KOPT-K1 (cell line): ENCODE data around the gene WIPF3.

Source experiments
- H3K27ac ChIP-seq: fragments of 200-600 bp; sonication (generic); 2 replicates; pipeline ENCODE4 v1.5.1; 2016; ENCODE audit warnings: antibody characterized with exemption, mild to moderate bottlenecking, low read depth, low read length; ENCODE audit not compliant: poor library complexity, severe bottlenecking
- H3K36me3 ChIP-seq: fragments of 200-600 bp; sonication (generic); 2 replicates; pipeline ENCODE4 v1.5.1; 2017; ENCODE audit warnings: antibody characterized with exemption, mild to moderate bottlenecking, low read length, moderate library complexity; ENCODE audit not compliant: insufficient read depth
- H3K9me3 ChIP-seq: fragments of 200-600 bp; sonication (generic); 2 replicates; pipeline ENCODE4 v1.5.1; 2017; ENCODE audit warnings: antibody characterized with exemption, low read length, mild to moderate bottlenecking; ENCODE audit not compliant: insufficient read depth, poor library complexity, severe bottlenecking

The WIPF3 gene

GRCh38 chr7:29873644-29874294 lies 67.5 kb downstream of the WIPF3 start:
- Histone ChIP-seq H3K36me3 (no peaks in the 10 kb centered on the region), H3K27ac (no peak overlapping the region), H3K9me3 (no peaks in the 10 kb centered on the region)

GRCh38 chr7:29875741-29876140 lies 69.4 kb downstream of the WIPF3 start:
- Histone ChIP-seq H3K36me3 (no peaks in the 10 kb centered on the region), H3K9me3 (no peaks in the 10 kb centered on the region), H3K27ac (no peak overlapping the region)

- H3K9me3 ChIP-seq = no peaks in the 10 kb centered on the region
- H3K27ac ChIP-seq = no peak overlapping the region
- no peaks in the 10 kb centered on the region for H3K36me3 ChIP-seq
Observed at GRCh38 chr7:29877196-29877595, 70.9 kb downstream of the WIPF3 start.

GRCh38 chr7:29878081-29878688 lies 71.9 kb downstream of the WIPF3 start:
- Histone ChIP-seq H3K27ac (no peak overlapping the region), H3K36me3 (no peaks in the 10 kb centered on the region), H3K9me3 (no peaks in the 10 kb centered on the region)

- no peak overlapping the region for H3K27ac ChIP-seq
- H3K9me3 ChIP-seq = no peaks in the 10 kb centered on the region
- H3K36me3 ChIP-seq = no peaks in the 10 kb centered on the region
Observed at GRCh38 chr7:29879609-29880008, 73.3 kb downstream of the WIPF3 start.

- H3K9me3 ChIP-seq = no peaks in the 10 kb centered on the region
- H3K36me3 ChIP-seq = no peaks in the 10 kb centered on the region
- no peak overlapping the region for H3K27ac ChIP-seq
Observed at GRCh38 chr7:29881724-29882123, 75.4 kb downstream of the WIPF3 start.

- H3K27ac ChIP-seq = no peak overlapping the region
- no peaks in the 10 kb centered on the region for H3K36me3 ChIP-seq
Observed at GRCh38 chr7:29882481-29882880, 76.2 kb downstream of the WIPF3 start.

GRCh38 chr7:29883462-29884398 lies 77.4 kb downstream of the WIPF3 start:
- no peak overlapping the region for H3K27ac ChIP-seq
- no peaks in the 10 kb centered on the region for H3K9me3 ChIP-seq
- no peaks in the 10 kb centered on the region for H3K36me3 ChIP-seq

More at GRCh38 chr7:29882481-29882880, 76.2 kb downstream of the WIPF3 start:
- H3K9me3 ChIP-seq = no peaks in the 10 kb centered on the region

- Histone ChIP-seq H3K27ac (no peak overlapping the region), H3K36me3 (no peaks in the 10 kb centered on the region), H3K9me3 (no peaks in the 10 kb centered on the region)
Observed at GRCh38 chr7:29884399-29885272, 78.3 kb downstream of the WIPF3 start.

GRCh38 chr7:29885626-29886025 lies 79.3 kb downstream of the WIPF3 start:
- Histone ChIP-seq H3K9me3 (no peaks in the 10 kb centered on the region), H3K36me3 (no peaks in the 10 kb centered on the region), H3K27ac (no peak overlapping the region)

- H3K27ac ChIP-seq = no peak overlapping the region
- no peaks in the 10 kb centered on the region for H3K9me3 ChIP-seq
- no peaks in the 10 kb centered on the region for H3K36me3 ChIP-seq
Observed at GRCh38 chr7:29886827-29887226, 80.5 kb downstream of the WIPF3 start.

- Histone ChIP-seq H3K9me3 (no peaks in the 10 kb centered on the region), H3K36me3 (no peaks in the 10 kb centered on the region), H3K27ac (no peak overlapping the region)
Observed at GRCh38 chr7:29888006-29888405, 81.7 kb downstream of the WIPF3 start.

GRCh38 chr7:29889288-29889687 lies 83.0 kb downstream of the WIPF3 start:
- no peak overlapping the region for H3K27ac ChIP-seq
- H3K36me3 ChIP-seq = no peaks in the 10 kb centered on the region
- H3K9me3 ChIP-seq = no peaks in the 10 kb centered on the region

GRCh38 chr7:29890251-29890650 lies 83.9 kb downstream of the WIPF3 start:
- H3K27ac ChIP-seq = no peak overlapping the region
- no peaks in the 10 kb centered on the region for H3K9me3 ChIP-seq
- H3K36me3 ChIP-seq = no peaks in the 10 kb centered on the region
